ENCODE measurements around the gene ACTL7A.

DNA sequence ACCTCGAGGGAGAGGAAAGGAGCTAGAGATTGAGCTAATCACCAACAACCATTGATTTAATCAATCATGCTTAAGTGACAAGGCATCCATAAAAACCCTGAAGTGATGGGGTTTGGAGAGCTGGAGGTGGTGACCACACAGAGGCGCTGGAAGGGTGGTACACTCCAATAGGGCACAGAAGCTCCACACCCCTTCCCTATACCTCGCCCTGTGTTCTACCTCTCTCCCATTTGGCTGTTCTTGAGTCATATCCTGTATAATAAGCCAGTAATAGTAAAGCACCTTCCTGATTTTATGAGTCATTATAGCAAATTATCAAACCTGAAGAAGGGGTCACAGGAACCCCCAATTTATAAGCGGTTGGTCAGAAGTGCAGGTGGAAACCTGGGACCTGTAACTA, 24.5 kb upstream of the ACTL7A start:
- TF ChIP-seq, protein P1, sequence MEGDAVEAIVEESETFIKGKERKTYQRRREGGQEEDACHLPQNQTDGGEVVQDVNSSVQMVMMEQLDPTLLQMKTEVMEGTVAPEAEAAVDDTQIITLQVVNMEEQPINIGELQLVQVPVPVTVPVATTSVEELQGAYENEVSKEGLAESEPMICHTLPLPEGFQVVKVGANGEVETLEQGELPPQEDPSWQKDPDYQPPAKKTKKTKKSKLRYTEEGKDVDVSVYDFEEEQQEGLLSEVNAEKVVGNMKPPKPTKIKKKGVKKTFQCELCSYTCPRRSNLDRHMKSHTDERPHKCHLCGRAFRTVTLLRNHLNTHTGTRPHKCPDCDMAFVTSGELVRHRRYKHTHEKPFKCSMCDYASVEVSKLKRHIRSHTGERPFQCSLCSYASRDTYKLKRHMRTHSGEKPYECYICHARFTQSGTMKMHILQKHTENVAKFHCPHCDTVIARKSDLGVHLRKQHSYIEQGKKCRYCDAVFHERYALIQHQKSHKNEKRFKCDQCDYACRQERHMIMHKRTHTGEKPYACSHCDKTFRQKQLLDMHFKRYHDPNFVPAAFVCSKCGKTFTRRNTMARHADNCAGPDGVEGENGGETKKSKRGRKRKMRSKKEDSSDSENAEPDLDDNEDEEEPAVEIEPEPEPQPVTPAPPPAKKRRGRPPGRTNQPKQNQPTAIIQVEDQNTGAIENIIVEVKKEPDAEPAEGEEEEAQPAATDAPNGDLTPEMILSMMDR (IDR thresholded peaks at IDR 0.05; ENCODE audit: borderline replicate concordance, extremely low read depth, low read length, poor library complexity, severe bottlenecking): no peak
- no peak for TF ChIP-seq EZH2 (IDR thresholded peaks at IDR 0.05; ENCODE audit: borderline replicate concordance, low read depth, low read length, severe bottlenecking)
